MM.1S (cell line): ENCODE results near the gene THAP7.

Source experiments
- DNase-seq: peaks from one replicate; pipeline ENCODE4 v3.0.0-alpha.2; 2015
- H2AFZ ChIP-seq: fragments of 300-600 bp; sonication (generic); 2 replicates; pipeline ENCODE4 v1.6.0; 2016; ENCODE audit warnings: antibody characterized with exemption, low read length
- H3F3A ChIP-seq: fragments of 300-600 bp; sonication (generic); 2 replicates; pipeline ENCODE4 v1.6.1; 2016; ENCODE audit warnings: mild to moderate bottlenecking, antibody characterized with exemption, low read length, moderate library complexity, mixed read lengths; ENCODE audit not compliant: insufficient read depth
- H3K27ac ChIP-seq: fragments of 300-600 bp; sonication (generic); 2 replicates; pipeline ENCODE4 v1.5.1; 2016; ENCODE audit warnings: mild to moderate bottlenecking, low read length
- H3K27me3 ChIP-seq: fragments of 300-600 bp; sonication (generic); replicated peaks from 2 replicates; pipeline ENCODE4 v1.6.0; 2016; ENCODE audit warnings: low read length; ENCODE audit not compliant: insufficient read depth
- H3K36me3 ChIP-seq: fragments of 300-600 bp; sonication (generic); replicated peaks from 2 replicates; pipeline ENCODE4 v1.6.1; 2016; ENCODE audit warnings: mild to moderate bottlenecking, low read length, mixed read lengths; ENCODE audit not compliant: insufficient read depth
- H3K4me1 ChIP-seq: fragments of 300-600 bp; sonication (generic); 2 replicates; pipeline ENCODE4 v1.6.1; 2016; ENCODE audit warnings: low read length, mixed read lengths
- H3K4me2 ChIP-seq: fragments of 300-600 bp; sonication (generic); 2 replicates; pipeline ENCODE4 v1.6.0; 2016; ENCODE audit warnings: low read depth, low read length
- H3K4me3 ChIP-seq: fragments of 300-600 bp; sonication (generic); 2 replicates; pipeline ENCODE4 v1.5.1; 2016; ENCODE audit warnings: low read length, mixed read lengths
- H3K79me2 ChIP-seq: fragments of 300-600 bp; sonication (generic); 2 replicates; pipeline ENCODE4 v1.6.1; 2016; ENCODE audit warnings: mixed run types, low read length, mixed read lengths
- H3K9ac ChIP-seq: fragments of 300-600 bp; sonication (generic); 2 replicates; pipeline ENCODE4 v1.6.1; 2016; ENCODE audit warnings: low read length, mixed read lengths
- H3K9me2 ChIP-seq: fragments of 300-600 bp; sonication (generic); replicated peaks from 2 replicates; pipeline ENCODE4 v1.6.1; 2016; ENCODE audit warnings: mild to moderate bottlenecking, low read length, mixed read lengths; ENCODE audit not compliant: insufficient read depth
- H3K9me3 ChIP-seq: fragments of 300-600 bp; sonication (generic); replicated peaks from 2 replicates; pipeline ENCODE4 v1.6.1; 2016; ENCODE audit warnings: mild to moderate bottlenecking, low read length, mixed read lengths; ENCODE audit not compliant: insufficient read depth
- H4K20me1 ChIP-seq: fragments of 300-600 bp; sonication (generic); 2 replicates; pipeline ENCODE4 v1.6.1; 2016; ENCODE audit warnings: mild to moderate bottlenecking, low read length, moderate library complexity, mixed read lengths; ENCODE audit not compliant: insufficient read depth
- CTCF ChIP-seq: fragments of 300-600 bp; sonication (generic); IDR thresholded peaks from 2 replicates; pipeline ENCODE4 v1.5.1; 2016; ENCODE audit warnings: antibody characterized with exemption, low read length, mixed read lengths
- EZH2 ChIP-seq: fragments of 300-600 bp; sonication (generic); optimal IDR thresholded peaks from 2 replicates; pipeline ENCODE3; 2017; ENCODE audit warnings: low read depth, mild to moderate bottlenecking, antibody characterized with exemption, low read length, mixed read lengths
- EZH2phosphoT487 ChIP-seq: fragments of 300-600 bp; sonication (generic); IDR thresholded peaks from 2 replicates; pipeline ENCODE4 v1.6.1; 2018; ENCODE audit warnings: antibody characterized with exemption, low read length

Gene THAP7

GRCh38 chr22:21029486-21030025 is 27.6 kb upstream of the THAP7 start:
- no peak overlapping the region for H3K4me2 ChIP-seq
- DNase-seq, result no peak
- H3F3A ChIP-seq, result no peaks in the 10 kb centered on the region
- H2AFZ ChIP-seq, result no peak overlapping the region
- no peaks in the 10 kb centered on the region; the same call in 1 of the 2 replicates for H3K4me1 ChIP-seq
- no peaks in the 10 kb centered on the region for H4K20me1 ChIP-seq
- H3K9me2 ChIP-seq, result no peaks in the 10 kb centered on the region
- no peak for TF ChIP-seq CTCF
- no peak for TF ChIP-seq EZH2phosphoT487
- TF ChIP-seq EZH2, result no peak
- H3K36me3 ChIP-seq, result no peaks in the 10 kb centered on the region
- peaks cover 25% of the 10 kb centered on the region for H3K27me3 ChIP-seq
- no peak overlapping the region for H3K27ac ChIP-seq
- no peaks in the 10 kb centered on the region for H3K79me2 ChIP-seq
- no peaks in the 10 kb centered on the region for H3K9me3 ChIP-seq
- H3K9ac ChIP-seq, result no peak overlapping the region
- no peak overlapping the region for H3K4me3 ChIP-seq

GRCh38 chr22:21028277-21029251 is 26.6 kb upstream of the THAP7 start:
- Histone ChIP-seq H3K4me2 (no peak overlapping the region), H3K9me3 (no peaks in the 10 kb centered on the region), H3F3A (no peaks in the 10 kb centered on the region), H3K9ac (no peak overlapping the region), H4K20me1 (no peaks in the 10 kb centered on the region), H2AFZ (no peak overlapping the region), H3K4me1 (no peaks in the 10 kb centered on the region; the same call in 1 of the 2 replicates), H3K79me2 (no peaks in the 10 kb centered on the region), H3K9me2 (no peaks in the 10 kb centered on the region), H3K4me3 (no peak overlapping the region), H3K27ac (no peak overlapping the region), H3K27me3 (peaks cover 25% of the 10 kb centered on the region), H3K36me3 (no peaks in the 10 kb centered on the region)
- TF ChIP-seq EZH2 (no peak), EZH2phosphoT487 (no peak), CTCF (no peak)
- DNase-seq, result no peak

- no peak overlapping the region for H2AFZ ChIP-seq
- H3K27ac ChIP-seq, result no peak overlapping the region
- H3K4me2 ChIP-seq, result no peak overlapping the region
- H3K4me1 ChIP-seq, result no peaks in the 10 kb centered on the region; the same call in 1 of the 2 replicates
- no peaks in the 10 kb centered on the region for H3K36me3 ChIP-seq
- no peaks in the 10 kb centered on the region for H3K79me2 ChIP-seq
- H4K20me1 ChIP-seq, result no peaks in the 10 kb centered on the region
- TF ChIP-seq EZH2 (no peak), EZH2phosphoT487 (no peak), CTCF (no peak)
- H3F3A ChIP-seq, result no peaks in the 10 kb centered on the region
- no peak overlapping the region for H3K4me3 ChIP-seq
- peaks cover 29% of the 10 kb centered on the region for H3K27me3 ChIP-seq
- no peaks in the 10 kb centered on the region for H3K9me3 ChIP-seq
- H3K9me2 ChIP-seq, result no peaks in the 10 kb centered on the region
- H3K9ac ChIP-seq, result no peak overlapping the region
- no peak for DNase-seq
Observed at GRCh38 chr22:21026783-21027692, 25.1 kb upstream of the THAP7 start.
